NCI-H524 treated with DMSO at 0.1 percent for 48 hours (cell line): ENCODE measurements around the gene DNAJC1.

Experiments used
- DNase-seq: peaks from one replicate; lab custom pipeline; 2025; lab: John Stamatoyannopoulos, UW

The DNAJC1 gene

GRCh38 chr10:22006379-22006884, 2.9 kb upstream of the DNAJC1 start:
- no peak for DNase-seq

- DNase-seq: no peak
Measured at GRCh38 chr10:22005763-22006162, 2.2 kb upstream of the DNAJC1 start.

DNA sequence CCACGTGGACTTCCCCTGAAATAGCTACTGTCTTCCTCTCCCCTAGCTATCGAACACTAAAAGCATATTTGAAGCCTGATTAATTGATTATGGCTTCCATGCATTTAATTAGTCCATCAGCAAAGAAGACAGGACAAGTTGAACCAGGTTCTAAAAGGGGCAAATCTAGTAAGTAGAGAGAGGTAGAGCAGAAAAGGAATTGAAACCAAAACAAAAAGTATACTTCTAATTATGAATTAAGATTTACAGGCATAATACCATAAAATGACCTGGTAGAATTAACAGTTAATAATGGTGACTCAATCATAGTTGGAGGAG, 393 bp upstream of the DNAJC1 start:
- DNase-seq: no peak

- no peak for DNase-seq
Measured at GRCh38 chr10:22002591-22003176, 846 bp downstream of the DNAJC1 start.

DNA sequence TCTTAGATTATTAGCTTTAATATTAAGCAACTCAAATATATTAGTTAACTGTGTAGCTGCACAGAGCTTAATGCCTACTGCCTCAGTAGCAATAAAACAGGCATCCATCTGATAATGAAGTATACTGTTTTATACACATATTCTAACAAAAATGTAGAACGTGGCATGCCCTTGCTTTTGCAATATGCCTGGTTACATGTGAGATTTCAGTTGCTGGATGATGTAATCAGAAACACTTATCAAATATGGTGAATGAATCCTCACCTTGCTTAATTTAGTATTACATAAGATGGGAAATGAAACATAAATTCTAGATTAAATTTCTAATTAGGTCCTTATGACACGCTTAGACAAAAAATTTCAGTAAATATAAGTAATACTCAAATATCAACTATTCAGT, 8.0 kb downstream of the DNAJC1 start:
- DNase-seq: no peak

- DNase-seq: no peak
Measured at GRCh38 chr10:21993360-21994001, 10.0 kb downstream of the DNAJC1 start.

DNA sequence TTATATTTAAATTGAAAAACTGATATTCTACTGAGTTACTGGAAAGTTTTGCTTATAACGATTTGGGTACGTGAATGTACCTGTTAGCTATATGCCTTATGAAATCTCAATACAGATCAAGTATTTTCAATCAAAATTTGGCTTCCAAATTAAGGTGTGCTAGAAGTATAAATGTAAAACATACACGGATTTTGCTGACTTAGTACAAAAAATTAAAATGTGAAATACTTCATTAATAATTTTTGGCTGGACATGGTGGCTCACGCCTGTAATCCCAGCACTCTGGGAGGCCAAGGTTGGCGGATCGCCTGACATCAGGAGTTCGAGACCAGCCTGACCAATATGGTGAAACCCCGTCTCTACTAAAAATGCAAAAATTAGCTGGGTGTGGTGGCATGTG, 11.7 kb downstream of the DNAJC1 start:
- DNase-seq: no peak

DNA sequence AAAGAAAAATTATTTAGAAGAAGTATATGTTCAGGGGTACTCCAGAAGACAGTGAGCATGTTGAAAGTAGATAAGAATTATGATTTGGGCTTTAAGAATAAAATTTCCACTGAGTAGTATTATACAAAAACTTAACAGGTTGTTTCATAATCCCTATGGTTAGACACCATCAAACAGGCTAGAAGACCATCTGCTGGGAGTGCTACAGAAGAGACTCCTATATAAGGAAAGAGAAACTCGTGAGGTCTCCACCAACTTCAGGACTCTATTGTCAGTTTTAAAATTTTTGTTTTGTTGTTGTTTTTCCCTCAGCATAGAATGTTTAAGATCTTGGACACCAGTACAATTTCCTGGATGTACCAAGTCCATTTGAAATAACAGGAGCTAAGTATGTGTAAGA, 13.1 kb downstream of the DNAJC1 start:
- no peak for DNase-seq

- no peak for DNase-seq
Measured at GRCh38 chr10:21989453-21990154, 13.9 kb downstream of the DNAJC1 start.

DNA sequence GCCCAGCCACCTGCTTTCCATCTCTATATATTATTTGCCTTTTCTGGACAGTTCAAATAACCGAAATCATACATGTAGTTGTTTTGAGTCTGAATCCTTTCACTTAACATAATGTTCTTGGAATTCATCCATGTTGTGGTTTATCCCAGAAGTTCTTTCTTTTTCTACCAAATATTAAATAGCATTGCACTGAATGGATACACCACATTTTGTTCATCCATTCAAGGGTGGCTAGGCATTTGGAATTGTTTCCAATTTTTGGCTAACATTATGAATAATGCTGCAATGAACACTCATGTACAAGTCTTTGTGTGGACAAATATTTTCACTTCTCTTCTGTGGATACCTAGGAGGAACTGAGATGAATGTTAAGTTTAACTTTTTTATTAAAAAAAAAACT, 18.0 kb downstream of the DNAJC1 start:
- no peak for DNase-seq

- no peak for DNase-seq
Measured at GRCh38 chr10:21981118-21981517, 22.4 kb downstream of the DNAJC1 start.

- no peak for DNase-seq
Measured at GRCh38 chr10:21980691-21981090, 22.8 kb downstream of the DNAJC1 start.

GRCh38 chr10:21978191-21978862, 25.2 kb downstream of the DNAJC1 start:
- DNase-seq: no peak

GRCh38 chr10:21976739-21977138, 26.8 kb downstream of the DNAJC1 start:
- no peak for DNase-seq

- DNase-seq: no peak
Measured at GRCh38 chr10:21976280-21976679, 27.2 kb downstream of the DNAJC1 start.

- no peak for DNase-seq
Measured at GRCh38 chr10:21975378-21975990, 28.0 kb downstream of the DNAJC1 start.

GRCh38 chr10:21972584-21972983, 30.9 kb downstream of the DNAJC1 start:
- no peak for DNase-seq

DNA sequence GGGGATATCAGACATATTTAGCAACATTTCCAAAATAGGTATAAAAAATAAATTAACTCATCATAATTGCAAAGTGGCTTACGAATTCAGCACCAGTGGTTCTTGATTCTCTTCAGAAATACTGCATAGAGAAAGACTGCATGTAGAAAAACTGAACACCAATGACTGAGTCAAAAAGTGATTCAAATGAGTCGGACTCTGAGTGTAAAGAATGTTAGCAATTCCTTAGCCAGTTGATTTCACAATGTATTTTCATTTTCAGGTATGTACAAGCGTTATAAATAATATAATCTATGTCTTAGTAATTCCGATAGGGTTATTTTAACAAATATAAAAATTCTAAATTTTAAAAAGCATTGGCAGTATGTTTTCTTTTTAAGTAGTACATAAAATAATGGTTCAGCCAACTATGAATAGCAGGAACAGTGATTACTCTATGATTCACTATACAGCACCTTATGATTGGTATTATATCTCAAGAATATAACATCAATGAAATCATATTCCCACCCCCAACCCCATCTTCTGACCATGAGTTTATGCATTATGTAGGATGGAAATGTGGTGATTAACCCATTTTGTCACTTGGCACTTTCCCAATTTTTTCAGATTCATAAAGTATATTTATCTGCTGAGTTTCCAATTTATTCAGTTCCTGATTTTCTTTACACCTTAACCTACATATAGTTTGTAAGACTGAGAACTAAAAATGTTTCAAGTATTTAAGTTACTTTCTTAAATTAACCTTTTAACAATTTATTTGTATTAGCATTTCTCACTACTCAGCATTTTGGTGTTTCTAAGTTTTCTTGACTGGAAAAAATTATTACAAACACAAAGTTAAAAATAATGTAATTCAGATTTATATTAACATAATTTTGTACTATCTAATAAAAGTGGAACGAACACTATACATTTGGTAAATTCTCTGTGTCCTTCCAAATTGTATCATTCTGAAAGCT, 33.9 kb downstream of the DNAJC1 start:
- DNase-seq: no peak

- no peak for DNase-seq
Measured at GRCh38 chr10:21964983-21965665, 38.4 kb downstream of the DNAJC1 start.

GRCh38 chr10:21962358-21962757, 41.2 kb downstream of the DNAJC1 start:
- no peak for DNase-seq

DNA sequence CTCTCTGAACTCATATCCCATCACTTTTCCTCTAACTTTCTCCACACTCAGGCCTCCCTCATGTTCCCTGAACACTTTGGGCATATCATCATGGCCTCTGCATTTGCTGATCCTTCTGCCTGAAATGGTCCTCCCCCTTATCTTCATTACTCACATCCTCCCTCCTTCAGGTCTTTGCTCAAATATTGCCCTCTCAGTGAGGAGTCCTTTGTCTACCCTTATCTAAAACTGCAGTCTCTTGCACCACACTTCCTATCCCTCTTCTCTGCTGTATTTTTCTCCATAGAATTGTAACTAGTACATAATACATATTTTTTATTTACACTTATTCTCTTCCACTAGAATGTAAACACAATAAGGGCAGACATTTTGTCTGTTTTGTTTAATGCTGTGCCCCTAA, 41.7 kb downstream of the DNAJC1 start:
- no peak for DNase-seq
